Measurements from ENCODE around the gene LCT.

Gene LCT

GRCh38 chr2:135742325-135742757 is 94.6 kb downstream of the LCT start:
- peak; percentile 4 to 5 for DNase-seq (ENCODE audit: low read depth in 2 of 2)

GRCh38 chr2:135741395-135742324 is 95.3 kb downstream of the LCT start, which contains the start of gene UBXN4:
TSS of gene UBXN4 (plus strand) at chr2:135741855. CDS start at chr2:135741930, 75 bp downstream.
- peak; percentile 91 to 94 for DNase-seq (ENCODE audit: low read depth in 2 of 2)

GRCh38 chr2:135741043-135741394 is 96.0 kb downstream of the LCT start:
- DNase-seq (ENCODE audit: low read depth in 2 of 2): no peak

- no peak for DNase-seq (ENCODE audit: low read depth in 2 of 2)
Measured at GRCh38 chr2:135740206-135740605, 96.8 kb downstream of the LCT start.
